GM18867 (cell line): ENCODE data around the gene MRPL55.

Source experiments
- ATAC-seq: cut with Tn5 transposase; IDR thresholded peaks from one replicate; pipeline ENCODE4 v1.9.1; 2021; ENCODE audit warnings: mild to moderate bottlenecking, moderate library complexity; ENCODE audit not compliant: unreplicated experiment

MRPL55 gene

DNA sequence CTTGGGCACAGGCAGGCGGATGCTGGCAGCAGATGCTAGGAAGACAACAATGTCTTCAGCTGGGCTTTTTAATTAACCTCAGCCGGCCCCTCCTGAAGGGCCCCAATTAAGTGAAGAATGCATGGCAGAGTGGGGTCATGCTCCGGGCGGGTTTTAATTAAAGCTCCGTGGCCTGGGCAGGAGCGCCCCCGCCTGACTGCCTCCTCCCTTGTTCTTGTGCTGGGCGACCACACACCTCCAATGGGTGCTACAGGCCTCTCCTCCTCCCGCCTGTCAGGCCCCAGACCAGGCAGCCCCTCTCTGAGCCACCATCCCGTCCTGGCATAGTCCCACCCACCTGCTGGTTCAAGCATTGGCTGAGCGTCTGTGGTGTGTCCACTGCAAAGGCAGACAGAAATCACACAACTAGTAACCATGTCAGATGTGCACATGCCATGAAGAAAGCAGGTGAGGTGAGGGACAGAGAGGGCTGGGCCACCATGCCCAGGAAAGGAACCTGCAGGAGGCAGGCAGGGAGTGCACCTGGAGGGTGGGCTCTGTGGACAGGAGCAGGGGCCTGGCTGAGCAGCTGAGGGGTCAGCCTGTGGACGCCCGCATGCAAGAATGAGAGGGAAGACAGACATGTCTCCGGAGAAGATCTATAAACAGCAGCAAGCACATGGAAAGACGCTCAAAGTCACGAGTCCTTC lies 35.1 kb downstream of the MRPL55 start:
- ATAC-seq: no peak

GRCh38 chr1:228073061-228073856 lies 35.8 kb downstream of the MRPL55 start:
- ATAC-seq: no peak

GRCh38 chr1:228072658-228073043 lies 36.4 kb downstream of the MRPL55 start:
- no peak for ATAC-seq

DNA sequence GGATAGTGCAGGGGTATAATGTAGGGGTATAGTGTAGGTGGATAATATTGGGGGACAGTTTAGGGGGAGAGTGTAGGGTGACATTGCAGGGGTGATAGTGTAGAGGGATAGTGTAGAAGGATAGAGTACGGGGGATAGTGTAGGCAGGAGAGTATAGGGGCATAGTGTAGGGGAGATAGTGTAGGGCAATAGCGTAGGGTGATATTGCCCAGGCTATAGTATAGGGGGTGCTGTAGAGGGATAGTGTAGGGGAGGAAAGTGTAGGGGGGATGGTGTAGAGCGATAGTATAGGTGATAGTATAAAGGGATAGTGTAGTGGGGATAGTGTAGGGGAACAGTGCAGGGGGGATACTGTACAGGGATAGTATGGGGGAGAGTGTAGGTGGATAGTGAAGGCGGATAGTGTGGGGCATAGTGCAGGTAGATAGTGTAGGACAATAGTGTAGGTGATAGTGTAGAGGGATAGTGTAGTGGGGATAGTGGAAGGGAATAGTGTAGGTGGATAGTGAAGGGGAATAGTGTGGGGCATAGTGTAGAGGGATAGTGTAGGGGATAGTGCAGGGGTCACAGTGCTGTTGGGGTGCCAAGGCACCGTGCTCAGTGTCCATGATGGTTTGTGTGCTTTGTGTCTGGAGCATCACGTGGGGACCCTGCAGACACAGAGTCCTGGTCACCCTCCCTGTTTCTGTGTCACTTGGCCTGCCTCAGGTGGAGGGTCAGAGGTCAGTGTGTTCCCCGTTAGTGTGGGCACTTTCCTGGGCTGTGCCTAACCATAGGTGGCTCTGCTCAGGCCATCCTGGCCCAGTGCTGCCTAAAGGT lies 37.1 kb downstream of the MRPL55 start:
- no peak for ATAC-seq

GRCh38 chr1:228070851-228071250 lies 38.2 kb downstream of the MRPL55 start:
- ATAC-seq: no peak

DNA sequence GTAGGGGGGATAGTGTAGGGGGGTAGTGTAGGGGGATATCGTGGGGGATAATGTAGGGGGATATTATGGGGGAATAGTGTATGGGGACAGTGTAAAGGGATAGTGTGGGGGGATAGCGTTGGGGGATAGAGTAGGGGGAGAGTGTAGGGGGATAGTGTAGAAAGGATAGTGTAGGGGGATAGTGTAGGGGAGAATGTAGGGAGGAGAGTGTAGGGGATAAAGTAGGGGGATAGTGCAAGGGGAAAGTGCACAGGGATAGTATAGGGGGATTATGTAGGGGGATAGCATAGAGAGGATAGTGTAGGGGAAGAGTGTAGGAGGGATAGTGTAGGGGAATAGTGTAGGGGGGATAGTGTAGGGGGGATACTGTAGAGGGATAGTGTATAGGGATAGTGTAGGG lies 38.9 kb downstream of the MRPL55 start:
- no peak for ATAC-seq

DNA sequence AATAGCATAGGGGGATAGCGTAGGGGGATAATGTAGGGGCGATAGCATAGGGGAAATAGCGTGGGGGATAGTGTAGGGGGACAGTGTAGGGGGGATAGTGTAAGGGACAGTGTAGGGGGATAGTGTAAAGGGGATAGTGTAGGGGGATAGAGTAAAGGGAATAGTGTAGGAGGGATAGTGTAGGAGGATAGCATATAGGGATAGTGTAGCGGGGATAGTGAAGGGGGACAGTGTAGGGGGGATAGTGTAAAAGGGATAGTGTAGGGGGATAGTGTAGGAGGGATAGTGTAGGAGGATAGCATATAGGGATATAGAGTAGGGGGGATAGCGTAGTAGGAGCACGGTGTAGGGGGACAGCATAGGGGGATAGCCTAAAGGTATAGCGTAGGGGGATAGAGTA lies 40.7 kb downstream of the MRPL55 start:
- no peak for ATAC-seq

GRCh38 chr1:228066891-228067654 lies 42.0 kb downstream of the MRPL55 start:
- no peak for ATAC-seq

- ATAC-seq: no peak
Measured at GRCh38 chr1:228066416-228066815, 42.7 kb downstream of the MRPL55 start.

- ATAC-seq: no peak
Measured at GRCh38 chr1:228065543-228066347, 43.4 kb downstream of the MRPL55 start.

- ATAC-seq: no peak
Measured at GRCh38 chr1:228064741-228065542, 44.2 kb downstream of the MRPL55 start.

- no peak for ATAC-seq
Measured at GRCh38 chr1:228064296-228064695, 44.8 kb downstream of the MRPL55 start.

DNA sequence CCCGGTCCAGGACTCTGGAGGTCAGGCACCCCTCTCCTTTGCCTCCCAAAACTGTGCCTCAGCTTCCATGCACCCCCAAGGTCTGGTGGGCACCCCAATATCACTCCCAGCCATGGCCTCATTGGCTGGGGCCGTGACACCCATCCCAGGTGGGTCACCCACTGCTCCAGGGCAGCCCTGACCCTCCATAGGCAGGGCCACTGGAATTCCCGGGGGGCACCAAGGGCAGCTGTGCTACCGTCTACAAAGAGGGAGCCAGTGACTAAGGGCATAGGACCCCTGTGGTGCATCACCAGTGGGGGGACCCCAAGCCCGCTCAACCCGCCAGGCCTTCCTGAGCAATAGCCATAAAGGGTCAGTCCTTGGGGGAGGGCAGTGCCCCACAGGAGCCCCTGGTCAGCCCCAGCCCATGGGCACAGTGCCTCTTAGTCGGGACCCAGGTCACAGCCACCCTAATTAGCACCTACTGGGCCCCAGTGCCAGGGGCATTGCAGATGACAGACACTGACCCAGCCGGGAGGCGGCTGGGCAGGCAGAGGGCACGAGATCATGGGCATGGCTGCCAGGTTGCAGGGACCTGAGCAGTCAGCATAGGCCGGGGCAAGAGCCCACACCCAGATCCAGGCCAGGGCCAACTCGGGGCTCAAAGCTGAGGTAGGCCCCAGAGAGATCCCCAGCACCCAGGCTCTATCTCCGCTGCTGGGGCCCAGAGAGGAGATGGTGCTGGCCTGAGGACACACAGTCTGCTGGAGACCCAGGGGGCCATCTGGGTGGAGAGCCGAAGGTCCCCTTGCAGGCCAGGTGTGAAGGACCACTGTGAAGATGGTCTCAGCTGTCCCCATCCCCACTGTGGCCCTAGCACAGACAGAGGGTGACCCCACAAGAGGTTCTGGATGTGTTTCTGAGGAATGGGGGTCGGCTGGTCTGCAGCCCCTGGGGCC lies 45.6 kb downstream of the MRPL55 start:
- no peak for ATAC-seq

GRCh38 chr1:228062812-228063211 lies 46.3 kb downstream of the MRPL55 start:
- ATAC-seq: no peak

- ATAC-seq: no peak
Measured at GRCh38 chr1:228062085-228062791, 46.9 kb downstream of the MRPL55 start.

DNA sequence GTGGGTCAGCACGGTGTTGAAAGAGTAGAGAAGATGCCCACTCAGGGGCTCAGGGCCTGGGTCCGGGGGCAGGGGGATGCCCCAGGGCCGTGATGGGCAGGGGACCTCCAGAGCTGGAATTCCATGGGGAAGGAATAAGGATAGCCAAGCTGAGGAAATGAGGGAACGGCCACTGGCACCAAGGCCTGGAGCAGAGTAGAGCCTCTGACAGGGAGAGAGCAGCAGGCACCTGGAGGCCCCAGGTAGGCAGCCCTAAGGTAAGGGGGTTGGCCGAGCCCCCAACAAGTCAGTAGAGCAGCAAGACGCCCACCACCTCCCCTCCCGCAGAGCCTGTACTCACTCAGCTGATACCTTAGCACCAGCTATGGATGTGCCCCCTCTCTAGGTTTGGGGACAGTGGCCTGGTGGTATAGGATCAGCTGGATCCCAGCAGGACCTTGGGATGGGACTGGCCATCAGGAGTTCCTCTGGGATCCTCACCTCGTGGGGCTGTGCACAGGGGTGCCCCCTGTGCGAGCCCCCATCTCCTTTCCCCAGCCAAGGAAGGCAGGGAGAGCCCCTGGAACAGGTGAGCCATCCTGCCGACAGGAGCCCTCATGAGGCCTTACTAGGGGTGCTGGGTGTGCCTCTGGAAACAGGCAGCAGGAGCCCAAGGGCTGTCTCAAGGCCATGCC lies 47.6 kb downstream of the MRPL55 start:
- ATAC-seq: no peak
